PC-9 (cell line): Measurements from ENCODE around the gene ZNF710. TPM values are rescaled to one million over a fixed set of nuclear protein-coding genes. Genes with fewer than 3 reads are reported as not detected.

ENCODE experiments used
- BruUV-seq: library from RNA; stranded (reverse); fragments of 400-500 nt; replicated peaks from 2 replicates; lab custom pipeline; 2021; lab: Mats Ljungman, UMichigan
- CTCF ChIA-PET: fragments of 300-600 bp; sonication (Branson Sonifier 250); formaldehyde crosslinking; loops from one replicate; lab custom pipeline; 2022; ENCODE audit warnings: antibody characterized with exemption; lab: Charles Lee
- POLR2A ChIA-PET: fragments of 300-600 bp; sonication (Branson Sonifier 250); formaldehyde crosslinking; loops from one replicate; lab custom pipeline; 2022; ENCODE audit warnings: antibody characterized with exemption; ENCODE audit not compliant: unreplicated experiment; lab: Charles Lee
- DNase-seq, 2 experiments: peaks; one replicate each; pipeline versions ENCODE4 v3.0.0 to v3.0.0-alpha.2; 2015 to 2022; ENCODE audit warnings: mixed read lengths in 1 of 2
- H2AFZ ChIP-seq: fragments of 200-600 bp; sonication (generic); 2 replicates; pipeline ENCODE4 v1.8.1; 2017; ENCODE audit warnings: antibody characterized with exemption
- H3F3A ChIP-seq: fragments of 200-600 bp; sonication (generic); 2 replicates; pipeline ENCODE4 v1.8.1; 2017; ENCODE audit warnings: antibody characterized with exemption, mild to moderate bottlenecking, low read depth; ENCODE audit not compliant: insufficient read depth
- H3K27ac ChIP-seq: fragments of 200-600 bp; sonication (generic); 2 replicates; pipeline ENCODE4 v1.6.1; 2016; ENCODE audit warnings: mixed run types
- H3K27me3 ChIP-seq: fragments of 200-600 bp; sonication (generic); 2 replicates; pipeline ENCODE4 v1.6.1; 2016; ENCODE audit warnings: low read depth, mixed run types; ENCODE audit not compliant: insufficient read depth
- H3K36me3 ChIP-seq: fragments of 200-600 bp; sonication (generic); 2 replicates; pipeline ENCODE4 v1.6.1; 2016; ENCODE audit warnings: low read depth, mixed run types
- H3K4me1 ChIP-seq: fragments of 200-600 bp; sonication (generic); replicated peaks from 2 replicates; pipeline ENCODE4 v1.6.1; 2016; ENCODE audit warnings: mixed run types; ENCODE audit not compliant: insufficient read depth
- H3K4me2 ChIP-seq: fragments of 200-600 bp; sonication (generic); 2 replicates; pipeline ENCODE4 v1.6.1; 2017; ENCODE audit warnings: mixed run types
- H3K4me3 ChIP-seq: fragments of 200-600 bp; sonication (generic); 2 replicates; pipeline ENCODE4 v1.6.1; 2016; ENCODE audit warnings: mixed run types
- H3K79me2 ChIP-seq: fragments of 200-600 bp; sonication (generic); 2 replicates; pipeline ENCODE4 v1.6.1; 2017; ENCODE audit warnings: low read depth, mixed run types
- H3K9me2 ChIP-seq: fragments of 200-600 bp; sonication (generic); 2 replicates; pipeline ENCODE4 v1.8.1; 2017; ENCODE audit warnings: mild to moderate bottlenecking; ENCODE audit not compliant: insufficient read depth
- H3K9me3 ChIP-seq: fragments of 200-600 bp; sonication (generic); 2 replicates; pipeline ENCODE4 v1.8.1; 2016; ENCODE audit warnings: low read depth; ENCODE audit not compliant: insufficient read depth
- H4K20me1 ChIP-seq: fragments of 200-600 bp; sonication (generic); 2 replicates; pipeline ENCODE4 v1.8.1; 2017; ENCODE audit not compliant: insufficient read depth
- EZH2 ChIP-seq: fragments of 200-600 bp; sonication (generic); IDR thresholded peaks from 2 replicates; pipeline ENCODE4 v1.8.0; 2017; ENCODE audit warnings: antibody characterized with exemption, low read depth
- intact Hi-C: fragments of 100-400 bp; cut with micrococcal nuclease; formaldehyde crosslinking; loops from one replicate; pipeline ENCODE4 v1.10.0; 2022; ENCODE audit not compliant: unreplicated experiment
- total RNA-seq: library from RNA; stranded (reverse); gene quantifications from 2 replicates; pipeline ENCODE4 v1.2.3, GENCODE V29; 2021
- TF ChIP-seq, protein P1 (sequence below): fragments of 200-600 bp; sonication (generic); conservative IDR thresholded peaks from 2 replicates; pipeline ENCODE4 v1.6.1; 2017; ENCODE audit warnings: mixed run types, antibody characterized with exemption, mild to moderate bottlenecking, moderate library complexity

ZNF710 gene
- total RNA-seq, 1 experiment from 2014 or later = 23.4 TPM

DNA sequence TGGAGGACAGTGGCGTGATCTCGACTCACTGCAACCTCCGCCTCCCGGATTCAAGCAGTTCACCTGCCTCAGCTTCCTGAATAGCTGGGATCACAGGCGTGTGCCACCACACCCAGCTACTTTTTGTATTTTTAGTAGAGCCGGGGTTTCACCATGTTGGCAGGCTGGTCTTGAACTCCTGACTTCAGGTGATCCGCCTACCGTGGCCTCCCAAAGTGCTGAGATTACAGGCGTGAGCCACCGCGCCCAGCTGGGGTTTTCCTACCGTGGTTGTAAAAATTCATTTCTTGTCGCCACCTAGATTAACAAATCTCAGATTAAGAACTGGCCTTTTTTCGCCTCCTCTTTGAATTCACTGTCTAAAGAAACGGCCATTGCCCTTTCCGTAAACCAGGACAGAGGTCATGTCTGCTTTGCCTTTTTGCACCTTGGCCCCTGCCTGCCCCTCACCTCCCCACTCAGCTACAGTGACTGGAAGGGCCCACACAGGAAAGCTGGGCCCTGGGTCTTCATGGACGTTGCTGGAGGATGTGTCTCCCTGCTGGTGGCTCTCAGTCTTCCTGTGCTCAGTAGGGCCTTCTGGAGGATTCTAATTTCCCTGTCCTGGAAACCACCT, 17.2 kb downstream of the ZNF710 start:
- Histone ChIP-seq H4K20me1 (no peaks in the 10 kb centered on the region; the same call in 1 of the 2 replicates), H3F3A (no peaks in the 10 kb centered on the region), H3K4me1 (no peaks in the 10 kb centered on the region), H3K9me2 (no peaks in the 10 kb centered on the region), H3K4me2 (no peak overlapping the region), H3K27me3 (no peaks in the 10 kb centered on the region), H2AFZ (no peak overlapping the region), H3K9me3 (no peaks in the 10 kb centered on the region), H3K4me3 (no peak overlapping the region), H3K36me3 (no peaks in the 10 kb centered on the region), H3K79me2 (peaks cover 51% of the 10 kb centered on the region), H3K27ac (no peak overlapping the region)
- DNase-seq = no peak
- TF ChIP-seq, protein P1, sequence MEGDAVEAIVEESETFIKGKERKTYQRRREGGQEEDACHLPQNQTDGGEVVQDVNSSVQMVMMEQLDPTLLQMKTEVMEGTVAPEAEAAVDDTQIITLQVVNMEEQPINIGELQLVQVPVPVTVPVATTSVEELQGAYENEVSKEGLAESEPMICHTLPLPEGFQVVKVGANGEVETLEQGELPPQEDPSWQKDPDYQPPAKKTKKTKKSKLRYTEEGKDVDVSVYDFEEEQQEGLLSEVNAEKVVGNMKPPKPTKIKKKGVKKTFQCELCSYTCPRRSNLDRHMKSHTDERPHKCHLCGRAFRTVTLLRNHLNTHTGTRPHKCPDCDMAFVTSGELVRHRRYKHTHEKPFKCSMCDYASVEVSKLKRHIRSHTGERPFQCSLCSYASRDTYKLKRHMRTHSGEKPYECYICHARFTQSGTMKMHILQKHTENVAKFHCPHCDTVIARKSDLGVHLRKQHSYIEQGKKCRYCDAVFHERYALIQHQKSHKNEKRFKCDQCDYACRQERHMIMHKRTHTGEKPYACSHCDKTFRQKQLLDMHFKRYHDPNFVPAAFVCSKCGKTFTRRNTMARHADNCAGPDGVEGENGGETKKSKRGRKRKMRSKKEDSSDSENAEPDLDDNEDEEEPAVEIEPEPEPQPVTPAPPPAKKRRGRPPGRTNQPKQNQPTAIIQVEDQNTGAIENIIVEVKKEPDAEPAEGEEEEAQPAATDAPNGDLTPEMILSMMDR = no peak
- TF ChIP-seq EZH2 = no peak
- ChIA-PET POLR2A (no interaction called here), CTCF (no interaction called here)
- no TSS peak for BruUV-seq
- intact Hi-C loops = no loop called here

DNA sequence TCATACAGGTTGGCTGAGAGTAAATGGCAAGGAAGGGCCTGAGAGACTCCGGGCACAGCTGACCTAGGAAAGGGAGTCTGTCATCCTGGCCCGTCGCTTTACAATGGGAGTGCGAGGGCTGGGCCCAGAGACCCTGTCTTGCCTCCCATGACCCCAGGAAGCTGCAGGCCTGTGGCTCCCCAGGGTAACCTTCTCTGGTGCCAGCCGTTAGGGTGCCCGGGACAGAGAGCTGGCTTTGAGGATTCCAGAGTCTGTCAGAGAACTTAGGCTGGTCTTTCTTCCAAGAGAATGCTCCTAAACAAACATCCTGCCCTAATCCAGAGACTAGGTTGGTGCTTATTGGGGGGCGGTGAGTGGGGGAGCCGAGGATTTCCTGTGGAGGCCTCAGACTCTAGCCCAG, 18.5 kb downstream of the ZNF710 start:
- Histone ChIP-seq H3K27ac (no peak overlapping the region), H2AFZ (no peak overlapping the region), H4K20me1 (no peaks in the 10 kb centered on the region; the same call in 1 of the 2 replicates), H3K27me3 (no peaks in the 10 kb centered on the region), H3F3A (no peaks in the 10 kb centered on the region), H3K4me3 (no peak overlapping the region), H3K9me3 (no peaks in the 10 kb centered on the region), H3K4me2 (no peak overlapping the region), H3K4me1 (no peaks in the 10 kb centered on the region), H3K36me3 (no peaks in the 10 kb centered on the region), H3K9me2 (no peaks in the 10 kb centered on the region), H3K79me2 (peaks cover 47% of the 10 kb centered on the region)
- CTCF ChIA-PET = no interaction called here
- POLR2A ChIA-PET = interaction anchor here (0.7 kb wide), 1 partner anchor 8 kb away, joined by 3 read pairs; no protein-coding TSS in a partner anchor
- TF ChIP-seq, protein P1 = no peak
- TF ChIP-seq EZH2 = no peak
- intact Hi-C loops = no loop called here
- DNase-seq = no peak
- BruUV-seq = no TSS peak

DNA sequence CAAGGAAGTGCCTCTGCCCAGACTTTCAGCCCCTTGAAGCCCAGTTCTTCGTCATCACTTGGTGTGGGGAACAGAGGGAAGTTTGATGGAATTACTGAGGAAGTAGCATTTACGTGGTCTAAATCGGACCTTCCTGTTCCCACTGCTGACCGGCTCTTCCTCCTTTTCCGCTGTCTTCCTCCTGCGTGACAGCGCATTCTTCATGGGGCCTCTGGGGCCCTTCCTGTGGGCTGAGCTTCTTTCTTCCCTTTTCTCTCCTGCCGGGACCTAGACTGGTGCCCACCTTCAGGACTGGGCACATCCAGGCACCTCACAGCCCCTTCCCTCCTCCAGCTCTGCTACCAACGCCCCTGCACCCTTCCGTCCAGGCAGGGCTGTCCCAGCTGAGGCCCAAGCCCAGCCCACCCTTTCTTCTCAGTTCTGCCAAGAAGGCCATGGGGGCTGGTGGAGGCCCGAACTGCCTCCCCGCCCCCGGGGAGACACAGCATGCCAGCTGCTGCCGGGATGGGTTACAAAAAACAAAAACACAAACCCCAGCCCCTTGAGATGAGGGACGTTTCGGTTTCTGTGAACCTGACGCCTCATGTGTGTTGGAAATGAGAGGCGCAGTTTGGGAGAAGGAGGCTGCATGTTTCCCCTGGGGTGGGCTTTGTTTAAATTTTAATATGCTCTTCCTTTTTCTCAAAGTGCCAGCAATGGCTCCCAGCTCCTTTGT, 19.1 kb downstream of the ZNF710 start:
- no peaks in the 10 kb centered on the region; the same call in 1 of the 2 replicates for H4K20me1 ChIP-seq
- no peak overlapping the region for H3K4me2 ChIP-seq
- TF ChIP-seq EZH2 = no peak
- TF ChIP-seq, protein P1 = no peak
- no peak overlapping the region for H2AFZ ChIP-seq
- H3K4me3 ChIP-seq = no peak overlapping the region
- POLR2A ChIA-PET = interaction anchor here (0.6 to 0.7 kb wide), 2 partner anchors 7 to 46 kb away, joined by 3 to 7 read pairs; no protein-coding TSS in a partner anchor
- no TSS peak for BruUV-seq
- CTCF ChIA-PET = no interaction called here
- H3K79me2 ChIP-seq = peaks cover 44% of the 10 kb centered on the region
- no peak for DNase-seq
- no peaks in the 10 kb centered on the region for H3K9me3 ChIP-seq
- H3F3A ChIP-seq = no peaks in the 10 kb centered on the region
- no peaks in the 10 kb centered on the region for H3K27me3 ChIP-seq
- H3K4me1 ChIP-seq = no peaks in the 10 kb centered on the region
- no peaks in the 10 kb centered on the region for H3K36me3 ChIP-seq
- intact Hi-C loops = no loop called here
- H3K9me2 ChIP-seq = no peaks in the 10 kb centered on the region
- no peak overlapping the region for H3K27ac ChIP-seq
